SK-N-MC (cell line): ENCODE data around the gene SLC25A38.

Experiments used
- DNase-seq: peaks from one replicate; pipeline ENCODE4 v3.0.0-alpha.2; 2011; ENCODE audit warnings: low read depth, low spot score
- H3K27ac ChIP-seq: fragments of 200-600 bp; sonication (generic); 2 replicates; pipeline ENCODE4 v1.5.1; 2016; ENCODE audit warnings: mixed run types
- H3K36me3 ChIP-seq: fragments of 200-600 bp; sonication (generic); 2 replicates; pipeline ENCODE4 v1.6.1; 2017; ENCODE audit warnings: antibody characterized with exemption, low read length, mixed read lengths; ENCODE audit not compliant: insufficient read depth
- H3K4me3 ChIP-seq: fragments of 200-600 bp; sonication (generic); 2 replicates; pipeline ENCODE4 v1.5.1; 2016
- H3K9ac ChIP-seq: fragments of 200-600 bp; sonication (generic); 2 replicates; pipeline ENCODE4 v1.8.0; 2017; ENCODE audit warnings: mixed run types, mixed read lengths; ENCODE audit not compliant: insufficient read length
- H3K9me3 ChIP-seq: fragments of 200-600 bp; sonication (generic); 2 replicates; pipeline ENCODE4 v1.6.1; 2017; ENCODE audit warnings: low read depth, mild to moderate bottlenecking, antibody characterized with exemption, low read length, moderate library complexity, mixed read lengths
- EZH2 ChIP-seq: fragments of 200-600 bp; sonication (generic); IDR thresholded peaks from one replicate; pipeline ENCODE4 v1.6.1; 2017; ENCODE audit warnings: antibody characterized with exemption
- FOXP2 ChIP-seq: optimal IDR thresholded peaks from 2 replicates; pipeline ENCODE3; 2011; ENCODE audit warnings: mild to moderate bottlenecking, moderate library complexity; ENCODE audit not compliant: insufficient read depth; ENCODE audit errors: extremely low read length, control extremely low read depth
- POLR2AphosphoS5 ChIP-seq: IDR thresholded peaks from 2 replicates; pipeline ENCODE4 v1.6.1; 2012; ENCODE audit warnings: mild to moderate bottlenecking, low read depth, low read length, borderline replicate concordance

The SLC25A38 gene

GRCh38 chr3:39446444-39446843, 63.3 kb downstream of the SLC25A38 start:
- H3K9ac ChIP-seq, result no peak overlapping the region
- DNase-seq, result no peak
- H3K27ac ChIP-seq, result no peak overlapping the region
- H3K4me3 ChIP-seq, result no peak overlapping the region
- H3K36me3 ChIP-seq, result no peaks in the 10 kb centered on the region
- TF ChIP-seq FOXP2 (no peak), EZH2 (no peak), POLR2AphosphoS5 (no peak)
- no peaks in the 10 kb centered on the region for H3K9me3 ChIP-seq
